GM19455 (cell line): ENCODE measurements around the gene TSC1.

Source experiments
- ATAC-seq: cut with Tn5 transposase; IDR thresholded peaks from one replicate; pipeline ENCODE4 v1.9.1; 2021; ENCODE audit not compliant: unreplicated experiment

TSC1 gene

DNA sequence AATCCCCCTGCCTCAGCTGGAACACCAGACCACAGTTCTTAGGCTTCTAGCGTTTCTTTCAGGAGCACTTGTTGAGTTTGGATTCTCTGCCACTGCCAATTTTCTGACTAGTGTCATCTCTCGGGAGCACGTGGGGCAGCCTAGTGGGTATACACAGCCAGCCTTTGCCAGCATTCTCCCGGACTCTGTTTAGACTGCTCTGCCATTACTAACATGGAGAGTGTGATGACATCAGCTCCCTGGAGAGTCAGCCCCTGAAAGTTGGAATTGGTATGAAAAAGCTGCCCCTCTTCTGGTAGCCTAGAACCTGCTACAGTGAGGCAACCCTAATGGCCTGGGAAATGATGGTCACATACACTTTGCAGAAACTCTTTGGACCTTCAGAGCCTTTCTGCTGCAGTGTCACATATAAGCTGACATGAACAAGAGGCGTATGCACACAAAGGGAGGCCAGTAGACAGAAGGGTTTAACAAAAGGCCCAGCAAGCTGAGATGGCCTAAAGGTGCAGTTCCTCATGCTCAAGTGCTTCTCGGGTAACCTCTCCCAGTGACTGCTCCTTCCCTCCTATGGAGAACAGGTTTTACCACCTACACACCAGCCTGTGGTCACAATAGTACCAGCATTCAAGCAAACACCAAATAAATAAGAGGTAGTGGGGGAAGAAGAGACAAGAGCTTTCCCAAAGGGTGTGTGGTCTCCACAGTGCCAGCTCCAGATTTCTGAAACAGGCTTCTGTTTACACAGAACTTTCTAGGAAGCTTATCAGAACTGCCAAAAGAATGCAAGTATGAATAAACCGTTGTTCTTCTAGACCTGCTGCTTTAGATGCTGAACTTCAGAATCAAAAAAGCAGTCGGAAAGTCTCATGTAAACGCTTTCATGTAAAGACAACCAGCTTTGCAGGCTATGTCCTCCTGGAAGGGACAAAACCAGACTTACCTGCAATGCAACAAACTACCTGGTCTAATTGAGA, 49.3 kb downstream of the TSC1 start:
- no peak for ATAC-seq

DNA sequence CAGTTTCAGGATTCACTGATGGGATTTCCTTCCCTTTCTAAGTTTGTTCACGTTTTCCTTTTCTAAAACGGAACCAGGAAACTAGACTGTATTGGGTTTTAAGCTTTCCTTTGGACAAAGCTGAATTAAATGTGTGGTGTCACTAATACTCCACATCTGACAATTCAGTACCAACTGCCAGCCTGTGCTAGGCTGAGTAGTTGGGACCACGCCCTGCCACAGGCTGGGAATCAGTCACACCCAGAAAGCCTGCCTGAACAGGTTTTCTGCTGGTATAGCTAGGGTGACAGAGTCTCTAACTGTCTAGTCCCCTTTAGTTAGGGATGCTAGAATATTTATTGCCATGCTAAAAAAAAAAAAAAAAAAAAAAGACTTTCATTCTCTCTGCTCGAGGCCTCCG, 50.1 kb downstream of the TSC1 start:
- ATAC-seq = no peak

DNA sequence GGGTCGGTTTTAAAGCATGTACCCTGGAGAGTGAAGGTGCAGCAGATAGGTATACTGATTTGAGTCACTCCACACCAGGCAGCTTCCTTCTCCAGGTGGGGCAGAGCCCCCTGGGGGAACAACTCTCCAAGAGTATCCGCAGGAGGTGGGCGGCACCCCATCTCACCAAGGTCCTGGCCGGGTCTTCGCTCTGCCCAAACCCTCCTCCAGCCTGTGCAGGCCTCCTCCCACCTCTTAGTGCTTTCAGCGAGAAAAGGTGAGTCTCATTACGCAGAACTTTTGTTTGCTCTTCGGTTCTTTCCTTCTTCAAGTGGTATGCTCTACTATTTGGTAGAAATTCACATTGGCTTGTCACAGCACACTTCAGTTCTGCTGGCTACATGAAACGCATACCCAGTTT, 52.0 kb downstream of the TSC1 start:
- no peak for ATAC-seq

DNA sequence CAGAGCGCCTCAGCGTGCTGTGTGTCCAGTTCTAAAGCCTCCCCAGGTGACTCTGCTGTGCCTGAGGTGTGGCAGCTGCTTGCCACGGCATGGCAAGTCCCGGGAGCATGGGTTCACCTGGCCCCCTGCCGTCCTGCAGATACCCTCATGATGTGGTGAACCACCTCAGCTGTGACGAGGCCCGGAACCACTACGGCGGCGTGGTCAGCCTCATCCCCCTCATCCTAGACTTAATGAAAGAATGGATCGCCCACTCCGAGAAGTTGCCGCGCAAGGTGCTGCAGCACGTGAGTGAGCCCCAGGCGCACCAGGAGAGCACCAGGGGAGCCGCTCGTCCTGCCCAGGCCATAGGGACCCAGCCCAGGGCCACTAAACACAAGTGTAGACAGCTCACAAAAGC, 56.3 kb downstream of the TSC1 start:
- no peak for ATAC-seq

DNA sequence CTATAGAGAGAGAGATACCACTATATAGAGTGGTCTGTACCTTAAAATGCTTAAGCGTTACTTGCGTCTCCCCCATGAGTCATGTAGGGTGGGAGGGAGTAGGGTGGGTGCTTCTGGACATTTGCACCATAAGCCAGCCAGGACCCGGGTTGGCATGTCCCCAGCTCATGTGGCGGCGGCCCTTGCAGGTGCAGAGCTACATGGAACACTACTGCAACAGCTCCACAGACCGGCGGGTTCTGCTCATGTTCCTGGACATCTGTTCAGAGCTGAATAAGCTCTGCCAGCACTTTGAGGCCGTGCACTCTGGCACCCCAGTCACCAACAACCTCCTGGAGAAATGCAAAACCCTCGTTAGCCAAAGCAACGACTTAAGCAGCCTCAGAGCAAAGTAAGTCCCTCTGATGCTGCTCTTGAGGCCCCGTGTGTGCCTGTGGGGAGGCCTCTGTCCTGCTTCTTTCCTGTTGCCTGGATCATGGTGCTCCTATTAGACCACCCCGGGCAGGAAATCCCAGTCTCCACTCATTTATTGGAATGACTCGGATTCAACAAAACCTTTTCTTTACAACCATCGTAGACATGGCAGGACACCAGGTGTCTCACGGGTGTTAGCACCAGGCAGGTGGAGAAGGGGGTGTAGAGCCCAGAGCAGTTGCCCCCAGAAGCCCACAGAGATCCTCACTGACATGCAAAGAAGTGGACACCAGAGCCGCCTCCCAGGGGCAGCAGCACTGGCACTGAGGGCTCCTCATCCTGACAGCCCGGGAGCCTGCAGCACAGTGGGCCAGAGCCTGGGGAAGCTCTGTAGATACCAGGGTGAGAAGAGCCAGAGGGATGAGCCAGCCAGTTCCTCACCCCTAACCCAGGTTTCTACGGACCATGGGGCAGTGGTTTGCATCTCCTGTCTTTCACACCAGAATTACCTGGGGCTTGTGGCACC, 57.0 kb downstream of the TSC1 start:
- no peak for ATAC-seq

DNA sequence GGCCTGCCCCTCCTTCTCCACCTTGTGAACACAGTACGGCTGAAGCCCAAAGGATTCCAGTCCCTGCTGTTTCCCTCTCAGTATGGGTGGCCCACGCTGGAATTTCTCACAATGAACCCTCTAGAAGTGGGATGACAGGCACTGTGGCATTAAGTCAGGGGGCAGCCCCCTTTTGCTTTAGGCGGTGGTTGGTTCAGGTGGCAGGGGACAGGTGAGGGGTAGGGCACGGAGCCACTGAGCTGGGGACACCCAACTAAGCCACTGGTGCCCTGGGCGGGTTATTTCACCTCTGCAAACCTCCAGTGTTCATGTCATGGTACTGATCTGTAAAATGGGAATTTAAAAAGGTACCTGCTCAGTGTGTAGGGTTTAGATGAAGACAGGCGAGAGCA, 58.1 kb downstream of the TSC1 start:
- ATAC-seq = no peak

DNA sequence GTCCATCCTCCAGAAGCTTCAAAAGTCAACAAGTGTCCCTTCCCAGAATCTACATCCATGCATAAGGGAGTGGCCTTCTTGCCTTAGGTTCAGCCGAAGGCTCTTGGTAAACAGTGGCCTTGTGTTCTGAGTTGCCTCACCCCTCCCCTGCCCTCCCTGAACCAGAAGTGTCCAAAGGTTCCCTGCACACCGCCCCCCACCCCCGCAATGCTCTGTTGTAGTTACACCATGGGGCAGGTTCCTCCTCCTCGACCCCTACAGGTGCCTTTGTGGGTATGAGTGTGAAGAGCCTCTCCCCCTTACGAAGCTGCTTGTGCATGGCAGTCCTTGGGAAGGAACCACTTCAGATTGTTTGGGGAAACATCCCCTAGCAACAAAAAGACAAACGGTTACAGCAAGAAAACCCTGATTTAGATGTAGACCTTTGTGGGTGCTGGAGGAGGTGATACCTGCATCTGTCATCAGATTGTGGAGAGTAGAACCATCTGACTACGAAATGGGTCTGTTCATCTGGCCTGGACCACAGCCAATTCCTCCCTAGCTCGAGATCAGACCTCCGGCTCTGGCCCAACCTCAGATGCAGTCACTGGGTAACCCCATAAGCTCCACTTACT, 58.6 kb downstream of the TSC1 start:
- no peak for ATAC-seq

DNA sequence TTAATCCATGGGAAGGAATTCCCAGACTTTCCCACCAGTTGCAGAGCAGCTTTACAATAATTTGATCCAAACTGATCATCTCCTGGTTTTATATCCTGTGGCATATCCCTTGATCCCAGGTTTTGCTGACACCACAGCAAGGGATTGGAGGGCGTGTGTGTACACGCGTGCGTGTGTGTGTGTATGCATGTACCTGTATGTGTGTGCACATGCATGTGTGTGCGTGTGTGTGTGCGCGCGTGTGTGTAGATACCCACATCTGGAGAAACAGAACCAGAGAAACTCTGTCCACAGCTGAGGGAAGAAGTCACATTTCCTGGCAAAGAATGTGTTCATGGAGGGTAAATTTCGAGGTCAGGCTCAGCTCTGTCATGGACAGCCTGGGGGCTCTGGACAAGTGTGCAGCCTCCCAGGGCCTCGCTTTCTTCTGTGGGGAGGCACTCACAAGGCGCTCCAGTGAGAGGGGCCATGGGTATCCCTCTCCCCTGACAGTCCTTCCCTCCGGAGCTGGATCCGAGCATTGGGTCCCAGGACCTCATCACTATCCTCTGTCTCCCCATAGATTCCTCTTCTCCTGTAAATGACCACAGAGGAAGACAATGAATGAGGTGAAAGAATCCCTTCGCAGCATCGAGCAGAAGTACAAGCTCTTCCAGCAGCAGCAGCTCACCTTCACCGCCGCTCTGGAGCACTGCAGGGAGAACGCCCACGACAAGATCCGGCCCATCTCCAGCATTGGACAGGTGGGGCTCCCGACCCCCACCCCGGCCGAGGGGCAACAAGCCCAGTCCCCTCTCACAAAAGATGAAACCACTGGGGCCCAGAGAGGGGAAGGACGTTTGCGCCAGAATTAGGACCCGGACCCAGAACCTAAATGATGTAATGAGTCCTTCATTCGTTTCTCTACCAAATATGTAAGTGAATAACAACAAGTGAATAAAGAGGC, 60.8 kb downstream of the TSC1 start:
- ATAC-seq = no peak

DNA sequence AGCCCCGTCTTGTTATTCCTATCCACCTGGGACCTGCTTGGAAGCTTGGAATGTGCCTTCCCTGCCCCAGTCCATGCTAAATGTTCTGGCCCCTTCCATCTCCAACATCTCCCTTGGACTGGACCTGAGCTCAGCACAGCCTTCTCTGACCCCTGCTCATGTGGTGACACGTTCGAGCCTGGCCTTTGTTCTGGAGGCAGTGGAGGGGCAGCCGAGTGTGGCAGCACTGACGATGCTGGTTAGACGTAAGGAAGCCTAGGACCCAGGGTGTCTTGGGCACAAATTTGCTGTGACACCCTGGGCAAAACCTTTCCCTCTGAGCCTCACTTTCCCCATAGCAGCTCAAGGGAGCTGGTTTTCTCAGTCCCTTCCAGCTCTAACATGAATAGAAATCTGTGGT, 61.8 kb downstream of the TSC1 start:
- ATAC-seq = no peak

DNA sequence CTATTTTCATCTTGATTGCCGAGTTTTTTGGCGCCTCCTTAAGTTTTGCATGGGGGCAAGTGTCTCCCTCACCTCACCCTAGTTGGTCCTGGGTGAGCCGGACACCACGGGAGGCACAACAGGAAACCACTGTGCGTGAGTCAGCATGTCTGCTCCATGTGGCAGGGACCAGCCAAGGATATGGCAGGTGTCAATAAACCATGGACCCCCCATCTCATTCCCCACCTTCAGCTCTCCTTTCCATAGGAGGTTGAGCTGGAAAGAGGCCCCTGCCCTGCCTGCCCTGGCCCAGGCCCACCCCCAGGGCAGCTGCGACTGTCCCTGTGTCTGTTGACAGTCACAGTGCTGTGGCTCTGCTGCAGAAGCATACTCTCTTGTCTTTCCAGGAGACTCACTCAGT, 62.6 kb downstream of the TSC1 start:
- no peak for ATAC-seq

DNA sequence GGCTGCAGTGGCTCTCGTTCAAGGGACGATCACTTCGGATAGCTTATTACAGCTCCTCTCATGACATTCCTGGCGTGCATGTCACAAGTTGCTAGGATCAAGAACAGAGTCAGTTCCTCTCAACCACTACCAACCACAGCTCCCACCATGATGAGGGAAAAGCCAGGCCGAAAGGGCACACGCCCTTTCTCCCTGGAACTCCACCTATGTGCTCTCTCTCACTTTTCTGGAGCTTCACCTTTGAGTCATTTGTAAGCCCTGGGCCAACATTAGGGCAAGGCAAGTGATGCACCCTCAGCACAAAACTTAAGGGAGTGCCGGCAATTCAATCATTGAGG, 64.1 kb downstream of the TSC1 start:
- no peak for ATAC-seq

DNA sequence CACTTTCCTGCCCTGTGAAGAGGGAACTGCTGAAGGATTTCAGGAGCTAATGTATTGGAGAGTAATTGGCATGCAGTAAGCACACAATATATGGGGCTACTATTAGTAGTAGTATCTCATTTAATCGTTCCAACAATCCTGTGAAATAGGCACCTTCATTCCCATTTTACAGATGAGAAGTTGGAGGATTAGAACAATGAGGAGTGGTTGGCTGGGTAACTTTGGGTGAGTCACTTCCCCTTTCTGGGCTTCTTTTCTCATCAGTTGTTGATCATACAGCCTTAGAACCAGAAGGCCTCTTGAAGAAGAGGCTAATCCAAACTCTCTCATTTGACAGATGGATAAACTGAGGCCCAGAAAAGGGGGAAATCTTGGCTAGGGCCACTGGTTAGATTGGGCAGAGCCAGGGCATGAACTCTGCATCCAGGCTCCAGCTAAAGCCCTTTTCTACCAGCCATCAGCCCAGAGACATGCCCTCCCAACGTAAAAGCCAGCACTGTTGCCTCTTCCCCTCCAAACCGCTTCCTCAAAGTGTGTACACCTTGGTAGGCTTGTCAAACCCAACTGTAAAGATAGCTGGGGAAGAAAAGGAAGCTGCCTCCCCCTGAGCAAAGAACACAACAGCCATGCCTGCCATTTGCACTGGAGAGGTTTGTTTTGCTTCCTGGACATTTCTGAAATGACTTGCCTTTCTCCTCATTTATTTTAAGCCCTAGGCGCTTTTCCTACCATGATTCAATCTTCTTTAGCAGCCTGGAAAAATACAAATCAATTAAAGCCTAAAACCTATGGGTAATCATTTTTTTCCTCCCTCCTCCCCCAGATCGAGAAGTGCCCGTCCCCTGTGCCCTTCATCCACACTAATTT, 64.7 kb downstream of the TSC1 start:
- ATAC-seq = no peak

DNA sequence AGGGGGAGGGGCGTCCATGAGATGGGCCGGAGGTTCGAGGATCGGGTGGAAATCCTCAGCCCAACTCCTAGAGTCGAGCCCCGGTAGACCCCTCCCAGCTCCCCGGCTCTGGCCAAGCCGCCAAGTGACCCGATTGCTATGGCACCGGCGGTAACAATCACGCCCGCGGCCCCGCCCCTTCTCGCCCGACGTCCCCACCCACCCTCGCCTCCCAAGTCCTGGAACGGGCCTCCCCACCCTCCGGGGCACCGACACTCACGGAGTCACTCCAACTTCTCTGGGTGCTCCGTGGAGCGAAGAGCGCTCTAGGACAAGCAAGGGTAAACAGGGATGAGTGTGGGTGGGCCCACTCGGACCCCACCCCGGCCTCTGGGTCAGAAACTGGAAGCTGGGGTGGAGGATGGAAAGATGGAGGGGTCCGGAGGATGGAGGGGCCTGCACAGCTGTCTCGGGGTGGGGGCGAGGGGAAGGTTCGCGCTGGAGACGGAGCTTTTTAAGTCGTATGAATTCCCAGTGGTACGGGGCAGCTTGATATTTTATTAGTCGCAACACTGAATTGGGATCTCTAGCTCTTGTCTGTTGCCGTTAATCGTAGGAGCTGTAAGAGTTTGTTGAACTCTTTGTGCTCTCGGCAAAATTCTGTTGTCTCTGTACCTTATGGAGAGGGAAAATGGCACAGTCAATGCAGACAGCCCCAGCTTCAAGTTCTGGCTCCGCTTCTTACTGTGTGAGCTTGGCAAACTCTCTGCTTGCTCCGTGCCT, 65.5 kb downstream of the TSC1 start, which contains the start of gene SPACA9:
SPACA9 (plus strand) TSS at position 204 of the 762 bp plus-strand sequence. CDS start 5,050 bp downstream, outside the sequence.
- no peak for ATAC-seq

DNA sequence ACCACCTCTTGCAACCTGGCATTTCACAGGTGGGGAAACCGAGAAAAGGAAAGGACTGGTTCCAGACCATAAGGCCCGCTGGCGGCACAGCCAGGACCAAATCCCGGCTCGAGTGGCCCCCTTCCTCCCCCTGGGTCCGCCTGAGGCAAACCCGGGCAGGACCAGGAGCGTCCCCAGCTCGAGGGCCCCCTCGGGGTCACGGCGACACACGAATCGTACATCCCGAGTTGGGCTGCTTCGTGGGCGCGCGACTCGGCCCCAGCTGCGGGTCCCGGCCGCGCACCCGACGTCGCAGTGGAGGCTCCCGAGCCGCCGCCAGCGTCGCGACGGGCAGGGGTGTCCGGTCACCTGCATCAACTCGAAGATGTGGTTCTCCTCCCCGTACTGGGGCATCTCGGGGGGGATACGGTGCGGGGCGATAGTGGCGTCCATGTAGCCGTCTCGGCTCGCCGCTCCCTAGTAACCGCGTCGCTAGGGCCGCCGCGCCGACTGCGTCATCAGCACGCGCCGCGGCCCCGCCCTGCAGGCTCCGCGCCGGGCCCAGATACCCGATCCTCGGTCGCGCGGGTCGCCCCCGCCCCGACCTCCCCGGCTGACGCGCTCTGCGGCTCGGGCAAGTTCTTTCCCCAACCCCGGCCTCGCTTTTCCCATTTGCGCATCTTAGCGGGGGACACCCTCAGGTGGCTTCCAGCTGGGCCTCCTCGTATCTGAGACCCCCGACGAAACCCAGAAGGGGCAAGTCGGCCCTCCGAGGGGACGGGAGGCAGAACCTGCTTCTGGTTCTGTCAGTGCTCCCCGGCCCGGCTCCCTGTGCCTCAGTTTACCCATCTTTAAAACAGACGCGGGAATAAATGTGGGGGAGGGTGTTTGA, 66.4 kb downstream of the TSC1 start, which contains the start of gene AK8:
AK8 (minus strand) TSS at position 461 of the 871 bp plus-strand sequence; CDS start at position 432, 29 bp downstream.
- peak; percentile 78 for ATAC-seq

DNA sequence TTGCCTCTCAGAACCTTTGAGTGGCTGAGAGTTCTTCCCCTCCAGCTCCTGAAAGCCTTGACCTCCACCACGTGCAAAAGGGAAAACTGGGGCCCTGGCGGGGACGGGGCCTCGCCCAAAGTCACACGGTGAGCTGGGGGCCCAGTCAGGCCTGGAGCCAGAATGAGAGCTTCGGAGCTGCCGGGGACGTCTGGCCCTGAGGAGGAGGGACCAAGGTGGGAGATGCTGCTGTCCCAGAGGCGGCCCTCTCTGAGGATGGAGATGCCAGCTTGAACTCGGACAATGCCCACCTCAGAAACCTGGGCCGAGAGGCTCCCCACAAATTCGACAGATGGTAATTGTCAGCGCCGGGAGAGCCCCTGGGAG, 67.0 kb downstream of the TSC1 start:
- no peak for ATAC-seq

DNA sequence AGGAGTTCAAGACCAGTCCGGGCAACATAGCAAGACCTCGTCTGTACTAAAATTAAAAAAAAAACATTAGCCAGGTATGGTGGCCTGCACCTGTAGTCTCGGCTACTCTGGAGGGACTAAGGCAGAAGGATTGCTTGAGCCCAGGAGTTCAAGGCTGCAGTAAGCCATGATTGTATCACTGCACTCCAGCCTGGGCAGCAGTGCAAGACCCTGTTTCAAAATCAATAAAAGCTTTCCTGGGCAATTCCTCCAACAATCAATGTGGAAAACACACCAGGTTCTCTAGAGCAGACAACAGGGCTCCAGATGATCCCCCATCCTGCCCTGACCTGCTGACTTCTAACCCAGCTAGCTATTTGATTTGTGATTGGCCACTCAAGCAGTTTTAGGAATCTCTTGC, 67.6 kb downstream of the TSC1 start:
- no peak for ATAC-seq

DNA sequence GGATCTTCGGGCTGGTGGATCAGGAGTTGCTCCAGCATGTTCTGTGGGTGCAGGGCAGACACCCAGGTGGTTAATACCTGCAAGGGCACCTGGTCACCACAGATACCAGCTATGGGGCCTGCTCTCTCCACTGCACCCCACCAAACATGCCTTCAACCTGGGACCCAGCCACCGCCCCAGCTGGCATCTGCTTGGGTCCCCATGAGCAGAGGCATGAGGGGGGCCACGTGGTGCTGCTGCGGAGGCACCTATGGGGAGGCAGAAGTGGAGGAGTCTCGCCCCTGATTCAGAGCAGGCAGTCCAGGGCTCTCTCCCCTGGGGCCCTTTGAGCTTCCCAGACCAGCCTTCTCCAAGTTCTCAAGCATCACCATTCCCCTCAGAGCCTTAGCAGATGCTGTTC, 69.3 kb downstream of the TSC1 start:
- ATAC-seq = no peak

DNA sequence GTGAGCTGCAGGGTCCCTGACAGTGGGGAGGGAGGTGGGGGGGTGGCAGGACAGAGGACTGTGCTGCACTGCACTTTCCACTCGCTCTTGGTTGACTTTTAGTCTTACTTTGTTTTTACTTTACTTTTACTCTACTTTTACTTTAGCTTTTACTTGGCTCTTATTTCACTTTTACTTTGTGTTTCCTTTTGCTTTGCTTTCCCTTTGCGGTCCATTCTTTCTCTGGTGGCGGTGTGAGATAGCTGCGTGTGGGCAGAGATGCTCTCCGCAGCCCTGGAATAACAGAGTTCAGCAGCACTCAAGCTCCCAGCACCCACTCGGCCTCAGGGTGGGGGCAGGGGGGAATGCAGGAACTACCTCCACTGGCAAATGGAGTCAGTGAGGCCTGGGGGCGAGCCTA, 71.0 kb downstream of the TSC1 start:
- ATAC-seq = no peak
